ENCODE measurements around the gene CKAP2L. TPM values are rescaled to one million over a fixed set of nuclear protein-coding genes. Genes with fewer than 3 reads are reported as not detected.
"Not testable (repeated sequence)": the region's sequence is repeated elsewhere in the genome, so short reads cannot be mapped to it uniquely, and the experiment has no call there.

The CKAP2L gene
- total and polyA plus RNA-seq, 9 donors, result 0.11 to 1.4 (median 0.15) TPM; not detected in 3

GRCh38 chr2:112720785-112721184 is 43.6 kb downstream of the CKAP2L start, which contains the start of gene NT5DC4:
Gene NT5DC4, plus strand, starts transcription at chr2:112721020. Its CDS starts 60 bp downstream, at chr2:112721080.
- no peak within 1 kb of the TSS for H3K27ac ChIP-seq
- no peak for TF ChIP-seq CTCF (IDR thresholded peaks at IDR 0.05)
- no peak for TF ChIP-seq POLR2A (IDR thresholded peaks at IDR 0.05)
- no peak for TF ChIP-seq EP300 (IDR thresholded peaks at IDR 0.05)
- H3K4me1 ChIP-seq (ENCODE audit: insufficient read depth), result no peaks in the 10 kb centered on the region
- 83 to 86% (median 84%) methylated on average over 6 of the region's 6 CpGs for WGBS, 3 donors
- no peak within 1 kb of the TSS for H3K4me3 ChIP-seq
- intact Hi-C loops (cut with DNase I), result loop anchor here in 1 of 4 donors (10.0 kb wide), 1 partner anchor 96 kb away; no protein-coding TSS in a partner anchor
- DNase-seq, result no peak
- no peaks in the 10 kb centered on the region for H3K27me3 ChIP-seq
- H3K9me3 ChIP-seq, result no peaks in the 10 kb centered on the region
- no peaks in the 10 kb centered on the region for H3K36me3 ChIP-seq

GRCh38 chr2:112718863-112719370 is 45.5 kb downstream of the CKAP2L start:
- no peaks in the 10 kb centered on the region for H3K36me3 ChIP-seq
- H3K27me3 ChIP-seq, result no peaks in the 10 kb centered on the region
- DNase-seq, result no peak
- no peaks in the 10 kb centered on the region for H3K9me3 ChIP-seq
- no peak overlapping the region for H3K27ac ChIP-seq
- WGBS, 3 donors, result 72 to 81% (median 81%) methylated on average over 12 of the region's 12 CpGs
- no peak overlapping the region for H3K4me3 ChIP-seq
- TF ChIP-seq POLR2A (IDR thresholded peaks at IDR 0.05) (no peak), EP300 (IDR thresholded peaks at IDR 0.05) (no peak), CTCF (IDR thresholded peaks at IDR 0.05) (no peak)
- H3K4me1 ChIP-seq (ENCODE audit: insufficient read depth), result no peaks in the 10 kb centered on the region
- intact Hi-C loops (cut with DNase I), result no loop called here

- intact Hi-C loops (cut with DNase I); H3K4me1 ChIP-seq (ENCODE audit: insufficient read depth); H3K27ac ChIP-seq; H3K4me3 ChIP-seq; DNase-seq; H3K9me3 ChIP-seq; H3K27me3 ChIP-seq; H3K36me3 ChIP-seq: not testable (repeated sequence)
- 82 to 88% (median 83%) methylated on average over 2 to 3 of the region's 5 CpGs for WGBS, 3 donors
Measured at GRCh38 chr2:112716826-112717352, 47.5 kb downstream of the CKAP2L start.

GRCh38 chr2:112716094-112716493 is 48.3 kb downstream of the CKAP2L start:
- H3K36me3 ChIP-seq; H3K27me3 ChIP-seq; H3K9me3 ChIP-seq; H3K4me1 ChIP-seq (ENCODE audit: insufficient read depth); DNase-seq; H3K27ac ChIP-seq; intact Hi-C loops (cut with DNase I); H3K4me3 ChIP-seq: not testable (repeated sequence)
- WGBS, 3 donors, result 61 to 74% (median 69%) methylated on average over 1 of the region's 1 CpG

- Histone ChIP-seq H3K27me3 (no peaks in the 10 kb centered on the region), H3K4me1 (ENCODE audit: insufficient read depth) (no peaks in the 10 kb centered on the region), H3K4me3 (no peak overlapping the region), H3K27ac (no peak overlapping the region), H3K36me3 (no peaks in the 10 kb centered on the region), H3K9me3 (no peaks in the 10 kb centered on the region)
- intact Hi-C loops (cut with DNase I), result no loop called here
- TF ChIP-seq CTCF (IDR thresholded peaks at IDR 0.05), result no peak
- no peak for TF ChIP-seq POLR2A (IDR thresholded peaks at IDR 0.05)
- TF ChIP-seq EP300 (IDR thresholded peaks at IDR 0.05), result no peak
- 85 to 88% (median 87%) methylated on average over 7 of the region's 7 CpGs for WGBS, 3 donors
- no peak for DNase-seq
Measured at GRCh38 chr2:112714836-112715631, 49.4 kb downstream of the CKAP2L start.
